A673 (cell line): ENCODE results near the gene EFCAB8. TPM values are rescaled to one million over a fixed set of nuclear protein-coding genes. Genes with fewer than 3 reads are reported as not detected.

ENCODE experiments used
- BruUV-seq: library from RNA; stranded (reverse); fragments of 400-500 nt; replicated peaks from 2 replicates; lab custom pipeline; 2021; lab: Mats Ljungman, UMichigan
- CTCF ChIA-PET: fragments of 300-600 bp; sonication (Branson Sonifier 250); formaldehyde crosslinking; loops from one replicate; lab custom pipeline; 2022; ENCODE audit warnings: antibody characterized with exemption; lab: Charles Lee
- POLR2A ChIA-PET: fragments of 300-600 bp; sonication (Branson Sonifier 250); formaldehyde crosslinking; loops from one replicate; lab custom pipeline; 2022; ENCODE audit warnings: antibody characterized with exemption; ENCODE audit not compliant: low non-redundant PET; lab: Charles Lee
- DNase-seq: peaks from one replicate; pipeline ENCODE4 v3.0.0-alpha.2; 2015; ENCODE audit warnings: low spot score
- H3K27ac ChIP-seq: fragments of 200-600 bp; sonication (generic); 2 replicates; pipeline ENCODE4 v1.5.1; 2016; ENCODE audit warnings: mixed run types, low read depth, mild to moderate bottlenecking, mixed read lengths, antibody characterized with exemption, low read length; ENCODE audit not compliant: poor library complexity, severe bottlenecking
- H3K27me3 ChIP-seq: fragments of 200-600 bp; sonication (generic); replicated peaks from 2 replicates; pipeline ENCODE4 v1.6.1; 2017; ENCODE audit warnings: mixed run types, low read depth, mild to moderate bottlenecking, mixed read lengths, antibody characterized with exemption, low read length; ENCODE audit not compliant: insufficient read depth, poor library complexity
- H3K36me3 ChIP-seq: fragments of 200-600 bp; sonication (generic); 2 replicates; pipeline ENCODE4 v1.6.1; 2016; ENCODE audit warnings: mixed run types, mild to moderate bottlenecking, mixed read lengths, antibody characterized with exemption, low read length; ENCODE audit not compliant: insufficient read depth, poor library complexity, severe bottlenecking
- H3K4me1 ChIP-seq: fragments of 200-600 bp; sonication (generic); 2 replicates; pipeline ENCODE4 v1.6.1; 2017; ENCODE audit warnings: mixed run types, mild to moderate bottlenecking, mixed read lengths, antibody characterized with exemption, low read length; ENCODE audit not compliant: insufficient read depth, poor library complexity, severe bottlenecking
- H3K4me3 ChIP-seq: fragments of 200-600 bp; sonication (generic); 2 replicates; pipeline ENCODE4 v1.5.1; 2016; ENCODE audit warnings: low read depth, mixed run types, mild to moderate bottlenecking, mixed read lengths, low read length; ENCODE audit not compliant: poor library complexity, severe bottlenecking
- H3K9me3 ChIP-seq: fragments of 200-600 bp; sonication (generic); 2 replicates; pipeline ENCODE4 v1.6.1; 2016; ENCODE audit warnings: mixed run types, low read depth, mild to moderate bottlenecking, mixed read lengths, antibody characterized with exemption, low read length; ENCODE audit not compliant: poor library complexity, severe bottlenecking
- EZH2 ChIP-seq: fragments of 200-600 bp; sonication (generic); IDR thresholded peaks from 2 replicates; pipeline ENCODE4 v1.6.1; 2017; ENCODE audit warnings: borderline replicate concordance, low read depth, mild to moderate bottlenecking, mixed read lengths, antibody characterized with exemption, low read length; ENCODE audit not compliant: poor library complexity, severe bottlenecking
- intact Hi-C: fragments of 100-400 bp; cut with micrococcal nuclease; formaldehyde crosslinking; loops from one replicate; pipeline ENCODE4 v1.10.0; 2022; ENCODE audit not compliant: unreplicated experiment
- total RNA-seq: library from RNA; stranded (reverse); gene quantifications from 2 replicates; pipeline ENCODE4 v1.2.3, GENCODE V29; 2021
- TF ChIP-seq, protein P1 (sequence below): fragments of 300-800, 200-600 bp; sonication (generic); conservative IDR thresholded peaks from 2 replicates; pipeline ENCODE4 v1.5.1; 2017; ENCODE audit warnings: low read depth, mild to moderate bottlenecking, antibody characterized with exemption, low read length, moderate library complexity, mixed read lengths

Gene EFCAB8
- total RNA-seq, 1 experiment from 2014 or later: not detected

DNA sequence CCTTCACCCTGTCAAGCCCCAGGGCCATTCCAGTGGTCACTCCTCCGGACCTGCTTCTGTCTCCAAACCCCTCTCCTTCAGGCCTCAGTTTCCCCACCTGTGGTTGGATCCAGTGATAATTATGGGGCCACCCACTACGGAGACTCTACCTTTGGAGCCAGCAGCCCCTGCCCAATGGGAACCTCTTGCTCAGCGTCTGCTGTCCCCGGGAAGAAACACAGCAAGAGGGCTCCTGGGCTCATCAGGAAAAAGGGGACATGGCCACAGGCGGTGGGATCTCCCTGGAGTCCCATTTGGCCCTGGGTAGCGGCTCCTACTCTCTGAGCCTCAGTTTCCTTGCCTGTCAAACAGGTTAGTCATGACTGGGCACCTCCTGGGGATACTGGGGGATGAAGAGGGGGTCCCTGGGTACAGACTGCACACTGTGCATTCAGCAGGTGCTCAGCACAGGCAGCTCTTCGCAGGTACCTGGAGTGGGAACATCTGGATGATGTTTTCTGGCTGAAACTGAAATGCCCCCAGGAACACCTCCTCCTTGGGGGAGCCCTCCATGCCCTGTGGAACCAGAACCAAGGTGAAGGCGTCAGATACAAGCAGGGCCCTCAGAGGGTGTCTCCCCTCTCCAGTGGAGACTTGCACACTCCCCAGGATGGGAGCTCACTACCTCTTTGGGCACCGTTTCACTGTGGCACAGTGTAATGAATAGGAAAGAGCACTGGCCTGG lies 126.1 kb downstream of the EFCAB8 start:
- intact Hi-C loops: no loop called here
- Histone ChIP-seq H3K27me3 (no peaks in the 10 kb centered on the region), H3K36me3 (no peaks in the 10 kb centered on the region), H3K27ac (no peak overlapping the region), H3K9me3 (no peaks in the 10 kb centered on the region), H3K4me3 (no peak overlapping the region), H3K4me1 (no peaks in the 10 kb centered on the region)
- no TSS peak for BruUV-seq
- POLR2A ChIA-PET: no interaction called here
- CTCF ChIA-PET: no interaction called here
- DNase-seq: no peak
- TF ChIP-seq EZH2: no peak
- TF ChIP-seq, protein P1, sequence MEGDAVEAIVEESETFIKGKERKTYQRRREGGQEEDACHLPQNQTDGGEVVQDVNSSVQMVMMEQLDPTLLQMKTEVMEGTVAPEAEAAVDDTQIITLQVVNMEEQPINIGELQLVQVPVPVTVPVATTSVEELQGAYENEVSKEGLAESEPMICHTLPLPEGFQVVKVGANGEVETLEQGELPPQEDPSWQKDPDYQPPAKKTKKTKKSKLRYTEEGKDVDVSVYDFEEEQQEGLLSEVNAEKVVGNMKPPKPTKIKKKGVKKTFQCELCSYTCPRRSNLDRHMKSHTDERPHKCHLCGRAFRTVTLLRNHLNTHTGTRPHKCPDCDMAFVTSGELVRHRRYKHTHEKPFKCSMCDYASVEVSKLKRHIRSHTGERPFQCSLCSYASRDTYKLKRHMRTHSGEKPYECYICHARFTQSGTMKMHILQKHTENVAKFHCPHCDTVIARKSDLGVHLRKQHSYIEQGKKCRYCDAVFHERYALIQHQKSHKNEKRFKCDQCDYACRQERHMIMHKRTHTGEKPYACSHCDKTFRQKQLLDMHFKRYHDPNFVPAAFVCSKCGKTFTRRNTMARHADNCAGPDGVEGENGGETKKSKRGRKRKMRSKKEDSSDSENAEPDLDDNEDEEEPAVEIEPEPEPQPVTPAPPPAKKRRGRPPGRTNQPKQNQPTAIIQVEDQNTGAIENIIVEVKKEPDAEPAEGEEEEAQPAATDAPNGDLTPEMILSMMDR: no peak

DNA sequence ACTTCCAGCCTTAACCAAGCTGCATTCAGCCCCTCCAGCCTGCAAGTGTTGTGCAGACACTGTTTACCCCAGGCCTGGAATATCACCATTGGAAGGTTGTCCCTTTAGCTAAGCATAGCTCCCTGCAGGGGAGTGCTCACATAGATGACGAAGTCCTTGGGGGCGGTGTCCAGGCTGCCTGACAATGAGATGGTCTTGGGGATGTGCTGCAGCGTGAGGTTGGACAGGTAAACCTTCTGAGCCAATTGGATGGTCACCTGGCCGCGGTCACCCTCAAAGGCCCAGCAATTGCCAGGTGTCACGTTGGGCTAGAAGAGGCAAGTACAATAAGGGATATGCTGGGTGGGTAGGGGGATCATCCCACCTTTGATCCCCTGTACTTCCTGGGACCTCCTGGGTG lies 126.9 kb downstream of the EFCAB8 start:
- BruUV-seq: no TSS peak
- ChIA-PET CTCF (no interaction called here), POLR2A (no interaction called here)
- TF ChIP-seq, protein P1: no peak
- TF ChIP-seq EZH2: no peak
- Histone ChIP-seq H3K4me3 (no peak overlapping the region), H3K27me3 (no peaks in the 10 kb centered on the region), H3K36me3 (no peaks in the 10 kb centered on the region), H3K27ac (no peak overlapping the region), H3K9me3 (no peaks in the 10 kb centered on the region), H3K4me1 (no peaks in the 10 kb centered on the region)
- no peak for DNase-seq
- intact Hi-C loops: no loop called here

DNA sequence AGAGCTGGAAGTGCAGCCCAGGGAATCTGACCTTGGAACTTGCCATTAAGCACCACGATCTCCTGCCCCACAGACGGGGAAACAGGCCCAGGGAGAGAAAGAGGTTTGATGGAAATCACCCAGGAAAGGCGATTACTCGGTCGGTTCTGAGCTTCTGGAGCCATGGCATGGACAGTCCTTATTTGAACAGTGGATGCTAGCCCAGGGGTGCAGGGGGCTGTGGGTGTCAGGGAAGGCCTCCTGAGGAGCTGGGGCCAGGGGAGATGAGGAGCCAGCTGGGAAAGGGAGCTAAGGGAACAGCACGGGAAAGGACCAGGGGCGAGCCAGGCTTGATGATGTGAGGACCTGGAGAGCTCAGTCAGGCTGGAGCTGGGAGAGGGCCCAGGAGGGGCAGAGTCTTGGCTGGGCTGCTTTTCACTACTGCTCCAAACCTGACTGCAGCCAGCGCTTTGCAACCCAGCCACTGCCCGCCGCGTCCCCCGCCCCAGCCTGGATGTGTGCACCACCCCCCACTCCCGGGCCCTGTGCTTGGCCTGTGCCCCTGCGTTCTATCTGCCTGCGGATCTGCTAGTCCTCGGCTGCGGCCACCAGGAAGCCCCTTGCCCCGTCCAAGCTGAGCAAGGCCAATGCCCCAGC lies 127.7 kb downstream of the EFCAB8 start:
- Histone ChIP-seq H3K27me3 (no peaks in the 10 kb centered on the region), H3K27ac (no peak overlapping the region), H3K4me3 (no peak overlapping the region), H3K9me3 (no peaks in the 10 kb centered on the region), H3K4me1 (no peaks in the 10 kb centered on the region), H3K36me3 (no peaks in the 10 kb centered on the region)
- DNase-seq: no peak
- intact Hi-C loops: no loop called here
- BruUV-seq: no TSS peak
- TF ChIP-seq EZH2: no peak
- TF ChIP-seq, protein P1: no peak
- POLR2A ChIA-PET: interaction anchor here (0.6 kb wide), 1 partner anchor 597 kb away, joined by 4 read pairs; no protein-coding TSS in a partner anchor
- CTCF ChIA-PET: no interaction called here
